SH-SY5Y (cell line): ENCODE measurements around the gene TACR1.

Source experiments
- GATA2 ChIP-seq: IDR thresholded peaks from 2 replicates; pipeline ENCODE4 v1.6.1; 2011; ENCODE audit warnings: mild to moderate bottlenecking, low read depth, low read length
- GATA3 ChIP-seq: IDR thresholded peaks from 2 replicates; pipeline ENCODE4 v1.6.1; 2011; ENCODE audit warnings: low read depth, mild to moderate bottlenecking, low read length, moderate library complexity

Gene TACR1

DNA sequence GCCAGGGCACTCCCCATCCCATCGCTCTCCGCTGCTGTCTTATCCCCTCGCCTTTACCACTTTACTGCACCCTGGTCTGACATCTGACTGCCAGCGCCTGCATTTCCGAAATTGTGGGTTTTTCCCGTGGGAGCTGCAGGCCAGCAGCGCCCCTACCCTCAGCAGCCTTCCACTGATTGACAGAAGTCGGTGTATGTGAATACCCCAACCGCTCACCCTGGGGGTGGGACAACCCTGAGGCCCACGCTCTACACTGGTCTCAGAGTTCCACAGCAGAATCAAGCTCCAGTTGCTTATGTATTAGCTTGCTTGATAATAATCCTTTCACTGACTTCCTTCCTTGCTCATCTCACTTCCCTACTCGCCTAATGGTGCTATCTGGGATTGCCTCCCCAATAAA is 178.8 kb downstream of the TACR1 start:
- no peak for TF ChIP-seq GATA3
- TF ChIP-seq GATA2 = no peak

GRCh38 chr2:75019790-75020189 is 179.5 kb downstream of the TACR1 start:
- TF ChIP-seq GATA2 (no peak), GATA3 (no peak)

DNA sequence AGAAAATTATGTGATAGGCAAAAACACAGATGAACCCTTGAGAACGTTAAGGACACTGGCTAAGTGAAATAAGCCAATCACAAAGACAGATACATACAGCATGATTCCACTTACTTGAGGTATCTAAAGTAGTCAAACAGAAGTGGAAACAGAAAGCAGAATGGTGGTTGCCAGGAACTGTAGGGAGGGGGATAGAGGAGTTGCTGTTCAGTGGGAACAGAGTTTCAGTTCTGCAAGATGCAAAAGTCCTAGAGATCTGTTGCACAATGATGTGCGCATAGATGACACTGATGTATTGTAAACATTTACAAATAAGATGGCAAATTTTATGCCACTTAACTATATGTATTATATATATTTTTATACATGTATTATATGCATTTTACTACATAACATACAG is 181.2 kb downstream of the TACR1 start:
- no peak for TF ChIP-seq GATA2
- no peak for TF ChIP-seq GATA3

DNA sequence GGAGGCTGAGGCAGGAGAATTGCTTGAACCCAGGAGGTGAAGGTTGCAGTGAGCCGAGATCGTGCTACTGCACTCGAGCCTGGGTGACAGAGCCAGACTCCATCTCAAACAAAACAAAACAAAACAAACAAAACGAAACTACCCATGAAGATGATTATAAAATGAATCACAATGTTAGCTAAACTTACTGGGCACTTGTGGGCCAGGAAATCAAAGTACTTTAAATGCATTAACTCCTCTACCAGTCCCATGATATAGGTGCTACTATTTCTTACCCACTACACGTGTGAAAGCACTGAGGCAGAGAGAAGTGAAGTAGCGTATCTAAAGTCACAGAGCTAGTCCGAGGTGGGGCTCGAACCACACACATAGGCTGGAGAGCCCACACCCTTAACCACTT is 187.2 kb downstream of the TACR1 start:
- TF ChIP-seq GATA2 (no peak), GATA3 (no peak)

GRCh38 chr2:75010571-75010970 is 188.7 kb downstream of the TACR1 start:
- no peak for TF ChIP-seq GATA2
- no peak for TF ChIP-seq GATA3

- no peak for TF ChIP-seq GATA3
- no peak for TF ChIP-seq GATA2
Observed at GRCh38 chr2:75007819-75008218, 191.5 kb downstream of the TACR1 start.

GRCh38 chr2:75007061-75007460 is 192.3 kb downstream of the TACR1 start:
- no peak for TF ChIP-seq GATA3
- TF ChIP-seq GATA2 = no peak

DNA sequence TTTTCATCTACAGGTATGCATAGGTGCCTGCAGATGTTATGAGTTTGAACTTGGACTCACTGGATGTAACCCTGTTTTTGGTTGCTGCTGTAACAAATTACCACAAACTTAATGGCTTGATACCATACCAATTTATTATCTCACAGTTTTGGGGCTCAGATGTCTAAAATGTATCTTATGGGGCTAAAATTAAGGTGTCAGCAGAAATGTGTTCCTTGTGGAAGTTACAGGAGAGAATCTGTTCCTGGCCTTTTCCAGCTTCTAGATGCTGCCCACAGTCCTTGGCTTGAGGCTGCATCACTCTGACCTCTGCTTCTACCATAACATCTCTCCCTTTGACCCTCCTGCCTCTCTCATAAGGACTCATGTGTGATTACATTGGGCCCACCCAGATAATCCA is 193.3 kb downstream of the TACR1 start:
- TF ChIP-seq GATA3 (no peak), GATA2 (no peak)

- TF ChIP-seq GATA3 (no peak), GATA2 (no peak)
Observed at GRCh38 chr2:75003773-75004172, 195.5 kb downstream of the TACR1 start.

GRCh38 chr2:75003276-75003675 is 196.0 kb downstream of the TACR1 start:
- no peak for TF ChIP-seq GATA3
- TF ChIP-seq GATA2 = no peak

DNA sequence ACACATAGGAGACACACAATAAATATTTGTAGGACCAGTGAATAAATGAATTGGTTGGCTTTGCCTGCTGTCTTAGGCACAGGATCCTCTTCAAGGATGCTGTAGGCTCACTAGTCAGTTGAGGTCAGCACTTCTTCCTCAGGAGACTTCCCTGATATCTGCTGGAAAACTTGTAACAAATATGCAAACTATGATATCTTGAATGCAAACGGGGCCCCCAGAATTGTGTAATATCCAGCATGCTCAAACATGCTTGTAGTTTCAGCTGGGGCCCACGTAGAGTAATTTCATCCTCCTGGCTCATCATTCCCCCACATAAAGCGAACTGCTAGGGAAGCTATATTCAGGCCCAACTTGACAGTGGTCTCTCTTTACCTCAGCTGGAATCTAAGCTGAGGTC is 197.3 kb downstream of the TACR1 start:
- no peak for TF ChIP-seq GATA2
- no peak for TF ChIP-seq GATA3

- TF ChIP-seq GATA3 (no peak), GATA2 (no peak)
Observed at GRCh38 chr2:74999468-74999867, 199.9 kb downstream of the TACR1 start.
